Right cardiac atrium (tissue), 5 donors: ENCODE measurements around the gene RAB11FIP4. TPM values are rescaled to one million over a fixed set of nuclear protein-coding genes. Genes with fewer than 3 reads are reported as not detected.

ENCODE experiments used
- ATAC-seq, 2 donors: fragments of 200-7000 bp; cut with Tn5 transposase; one replicate each; pipeline versions ENCODE4 v1.8.0 to v1.9.1; 2020; ENCODE audit warnings: moderate library complexity in 2 of 2, mild to moderate bottlenecking in 1 of 2
- DNase-seq, 3 donors: peaks; one replicate each; pipeline ENCODE4 v3.0.0-alpha.2; 2020
- H3K27ac ChIP-seq: one replicate; pipeline ENCODE4 v1.5.1; 2013; ENCODE audit warnings: mild to moderate bottlenecking, low read length, control low read depth, moderate library complexity
- H3K27me3 ChIP-seq: one replicate; pipeline ENCODE4 v1.6.1; 2013; ENCODE audit not compliant: control insufficient read depth, insufficient read depth
- H3K4me1 ChIP-seq: one replicate; pipeline ENCODE4 v1.6.1; 2013; ENCODE audit warnings: low read length; ENCODE audit not compliant: control insufficient read depth, insufficient read depth
- H3K4me3 ChIP-seq: one replicate; pipeline ENCODE4 v1.5.1; 2013; ENCODE audit warnings: low read length, control low read depth
- H3K9me3 ChIP-seq: one replicate; pipeline ENCODE4 v1.6.1; 2013; ENCODE audit warnings: low read length; ENCODE audit not compliant: control insufficient read depth
- WGBS: extraction: QIAGEN DNeasy Blood & Tissue Kit; methylation state at CpG from one replicate; pipeline ENCODE4 v1.1.7; 2013; 5-methylcytosine and 5-hydroxymethylcytosine counted together
- intact Hi-C, 4 donors: fragments of 100-400 bp; cut with DNase I; formaldehyde crosslinking; loops; one replicate each; pipeline versions ENCODE4 v1.11.0 to v1.14.0; 2022 to 2023
- polyA plus RNA-seq: library from polyadenylated mRNA; stranded (reverse); fragments of 200-250 nt; gene quantifications from one replicate; pipeline ENCODE4 v1.2.3, GENCODE V29; 2013
- total RNA-seq, 4 donors: library from RNA; stranded (reverse); fragmentation: NEBNext Ultra II Directional; extraction: Animal tissue kit (Norgen Biotek cat#: 25700); gene quantifications; one replicate each; pipeline ENCODE4 v1.2.1, GENCODE V29; 2021
- donor health status: healthy with polysubstance abuse.
- donor health status: DM: no; HTN: yes; CAD: no.
- donor health status: DM: no; HTN: no; CAD: no.
- donor health status: DM: no; HTN: yes; CAD: no; lungs with severe emphysema.
- donor health status: DM: yes; HTN: yes; CAD: no.

RAB11FIP4 gene
- total and polyA plus RNA-seq, 5 donors, result 2.8 to 12.3 (median 7.7) TPM

DNA sequence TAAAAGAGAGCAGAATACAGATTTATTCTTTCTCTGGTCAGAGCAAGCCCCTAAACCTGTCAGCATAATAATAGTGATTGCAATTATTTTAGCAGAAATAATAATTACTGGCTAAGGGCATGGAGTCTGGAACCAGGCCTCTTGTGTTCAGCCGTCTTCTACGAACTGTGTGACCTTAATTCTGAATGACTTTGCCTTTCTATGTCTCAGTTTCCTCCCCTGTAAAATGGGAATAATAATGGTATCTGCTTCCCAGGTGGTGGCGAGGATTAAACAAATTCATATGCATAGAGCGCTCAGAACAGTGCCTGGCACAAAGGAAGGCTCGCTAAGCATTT, 33.4 kb downstream of the RAB11FIP4 start:
- Histone ChIP-seq H3K4me3 (no peak overlapping the region), H3K27ac (no peak overlapping the region), H3K9me3 (no peaks in the 10 kb centered on the region), H3K4me1 (peaks cover 2% of the 10 kb centered on the region), H3K27me3 (no peaks in the 10 kb centered on the region)
- ATAC-seq, result no peak
- WGBS, result 39% methylated on average over 5 of the region's 5 CpGs
- no peak for DNase-seq
- intact Hi-C loops, result no loop called here

DNA sequence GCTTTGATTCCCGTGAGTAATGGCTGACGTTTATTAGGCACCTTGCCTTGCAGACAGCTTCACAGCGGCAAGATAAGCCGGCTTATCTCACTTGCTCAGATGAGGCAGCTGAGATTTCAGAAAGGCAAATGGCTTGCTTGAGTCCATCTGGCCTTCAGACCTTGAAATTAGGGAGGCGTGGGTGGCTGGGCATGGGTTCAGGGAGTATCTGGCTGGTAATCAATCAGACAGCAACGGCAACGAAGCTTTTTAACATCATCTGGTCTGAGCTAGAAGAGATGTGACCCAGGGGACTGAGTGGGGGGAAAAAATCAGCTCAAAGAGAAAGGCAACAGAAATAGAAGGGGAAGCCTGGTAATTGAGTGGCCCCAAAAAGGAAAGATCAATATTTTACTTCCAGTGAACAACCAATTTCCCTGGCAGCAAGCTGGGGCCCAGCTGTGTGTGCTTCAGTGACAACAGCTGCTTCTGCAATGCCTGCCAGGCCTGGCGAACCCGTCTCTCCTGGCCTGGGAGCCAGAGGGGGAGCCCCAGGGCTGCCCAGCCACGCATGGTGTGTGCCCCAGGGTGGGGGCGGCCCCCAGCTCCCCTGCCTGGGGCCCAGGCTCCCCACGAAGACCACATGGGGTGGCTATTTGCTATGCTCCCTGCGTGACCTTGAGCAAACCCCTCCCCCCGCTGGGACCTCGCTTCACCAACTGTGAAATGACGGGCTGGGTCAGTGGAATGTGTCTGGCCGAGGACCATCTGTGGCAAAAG, 34.0 kb downstream of the RAB11FIP4 start:
- no peaks in the 10 kb centered on the region for H3K27me3 ChIP-seq
- DNase-seq (peak; percentile 65 to 82 (median 79)), ATAC-seq (peak; percentile 54 to 60)
- peaks cover 2% of the 10 kb centered on the region for H3K4me1 ChIP-seq
- H3K9me3 ChIP-seq, result no peaks in the 10 kb centered on the region
- H3K27ac ChIP-seq, result no peak overlapping the region
- intact Hi-C loops, result no loop called here
- H3K4me3 ChIP-seq, result no peak overlapping the region
- 25% methylated on average over 17 of the region's 17 CpGs for WGBS

DNA sequence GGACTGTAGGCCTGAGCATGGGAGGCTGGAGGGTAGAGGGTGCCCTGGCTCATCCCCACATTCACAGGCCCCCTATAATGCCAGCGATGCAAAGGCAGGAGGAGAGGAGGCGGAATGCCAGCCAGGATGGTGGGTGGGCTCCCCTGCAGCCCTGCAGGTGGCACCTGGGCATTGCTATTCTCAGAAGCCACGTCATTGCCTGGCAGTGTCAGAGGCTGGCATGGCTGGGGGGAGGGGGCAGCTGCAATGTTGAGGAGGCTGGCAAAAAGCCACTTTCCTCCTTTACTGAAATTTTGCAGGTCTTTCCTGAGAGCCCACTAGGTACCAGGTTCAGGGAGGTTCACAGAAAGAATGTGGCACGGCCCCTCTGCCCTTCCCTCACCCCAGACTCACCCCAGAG, 36.2 kb downstream of the RAB11FIP4 start:
- WGBS, result 80% methylated on average over 4 of the region's 4 CpGs
- H3K27ac ChIP-seq, result no peak overlapping the region
- H3K4me3 ChIP-seq, result no peak overlapping the region
- ATAC-seq, result no peak
- no peaks in the 10 kb centered on the region for H3K27me3 ChIP-seq
- no peaks in the 10 kb centered on the region for H3K9me3 ChIP-seq
- H3K4me1 ChIP-seq, result peaks cover 2% of the 10 kb centered on the region
- no peak for DNase-seq
- intact Hi-C loops, result no loop called here

- WGBS, result 47% methylated on average over 10 of the region's 10 CpGs
- Histone ChIP-seq H3K4me1 (peaks cover 2% of the 10 kb centered on the region), H3K27ac (no peak overlapping the region), H3K27me3 (no peaks in the 10 kb centered on the region), H3K9me3 (no peaks in the 10 kb centered on the region), H3K4me3 (no peak overlapping the region)
- intact Hi-C loops, result no loop called here
- DNase-seq (no peak), ATAC-seq (peak in 1 of 2 donors; percentile 15)
Measured at GRCh38 chr17:31428111-31428510, 36.6 kb downstream of the RAB11FIP4 start.

DNA sequence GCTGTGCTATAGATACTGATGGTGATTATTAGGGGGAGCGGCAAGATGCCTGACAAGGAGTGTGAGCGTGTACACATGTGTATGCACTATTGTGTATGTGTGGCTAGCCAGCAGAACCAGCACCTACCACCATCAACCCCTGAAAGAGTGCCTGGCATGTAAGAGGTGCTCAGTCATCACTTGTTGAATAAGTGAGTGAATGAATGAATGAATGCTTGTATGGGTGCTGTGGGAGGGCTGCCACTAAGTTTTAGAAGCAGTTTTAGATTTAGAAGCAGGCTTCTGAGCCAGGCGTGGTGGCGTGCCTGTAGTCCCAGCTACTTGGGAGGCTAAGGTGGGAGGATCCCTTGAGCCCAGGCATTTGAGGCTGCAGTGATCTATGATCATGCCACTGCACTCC, 37.0 kb downstream of the RAB11FIP4 start:
- H3K27me3 ChIP-seq, result no peaks in the 10 kb centered on the region
- H3K4me3 ChIP-seq, result no peak overlapping the region
- no peak for ATAC-seq
- H3K4me1 ChIP-seq, result peaks cover 2% of the 10 kb centered on the region
- H3K9me3 ChIP-seq, result no peaks in the 10 kb centered on the region
- WGBS, result 90% methylated on average over 4 of the region's 4 CpGs
- H3K27ac ChIP-seq, result no peak overlapping the region
- intact Hi-C loops, result no loop called here
- no peak for DNase-seq

- H3K27ac ChIP-seq, result no peak overlapping the region
- WGBS, result 41% methylated on average over 12 of the region's 12 CpGs
- ATAC-seq, result no peak
- no peak for DNase-seq
- no peak overlapping the region for H3K4me3 ChIP-seq
- no peaks in the 10 kb centered on the region for H3K4me1 ChIP-seq
- H3K9me3 ChIP-seq, result no peaks in the 10 kb centered on the region
- no peaks in the 10 kb centered on the region for H3K27me3 ChIP-seq
- intact Hi-C loops, result loop anchor here in 1 of 4 donors (10.0 kb wide), 1 partner anchor 414 kb away; no protein-coding TSS in a partner anchor
Measured at GRCh38 chr17:31431098-31431851, 39.8 kb downstream of the RAB11FIP4 start.

DNA sequence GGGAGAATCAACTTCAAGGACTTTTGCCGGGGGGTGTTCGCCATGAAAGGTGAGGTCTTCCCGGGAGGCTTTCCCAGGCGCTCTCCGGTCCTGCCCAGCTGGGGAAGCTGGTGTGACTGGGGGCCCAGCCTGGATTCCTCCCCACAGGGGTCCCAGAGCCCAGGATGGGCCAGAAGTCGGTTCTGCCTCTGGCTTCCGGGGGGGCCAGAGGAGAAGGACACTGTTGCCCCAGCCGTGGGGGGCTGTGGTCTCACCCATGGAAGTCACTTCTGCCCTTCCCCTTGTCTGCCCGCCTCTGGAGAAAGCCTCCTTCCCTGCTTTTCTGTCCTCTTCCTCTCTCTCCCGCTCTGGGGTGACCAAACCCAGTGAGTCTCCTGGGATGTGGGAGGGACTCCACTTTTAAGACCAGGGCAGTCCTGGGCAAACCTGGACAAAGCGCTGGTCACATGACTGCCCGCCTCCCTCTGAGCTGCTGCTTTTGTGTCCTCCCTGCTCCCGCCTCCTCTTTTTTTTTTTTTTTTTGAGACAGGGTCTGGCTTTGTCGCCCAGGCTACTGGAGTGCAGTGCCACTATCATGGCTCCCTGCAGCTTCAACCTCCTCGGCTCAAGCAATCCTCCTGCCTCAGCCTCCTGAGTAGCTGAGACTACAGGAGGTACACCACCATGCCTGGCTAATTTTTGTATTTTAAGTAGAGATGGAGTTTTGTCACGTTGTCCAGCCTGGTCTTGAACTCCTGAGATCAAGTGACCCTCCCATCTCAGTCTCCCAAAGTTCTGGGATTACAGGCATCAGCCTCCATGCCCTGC, 40.6 kb downstream of the RAB11FIP4 start:
- ATAC-seq (no peak), DNase-seq (no peak)
- H3K4me1 ChIP-seq, result no peaks in the 10 kb centered on the region
- 65% methylated on average over 16 of the region's 16 CpGs for WGBS
- no peak overlapping the region for H3K4me3 ChIP-seq
- intact Hi-C loops, result loop anchor here in 1 of 4 donors (10.0 kb wide), 1 partner anchor 413 kb away; no protein-coding TSS in a partner anchor
- H3K27me3 ChIP-seq, result no peaks in the 10 kb centered on the region
- H3K27ac ChIP-seq, result no peak overlapping the region
- no peaks in the 10 kb centered on the region for H3K9me3 ChIP-seq

GRCh38 chr17:31433091-31433790, 41.8 kb downstream of the RAB11FIP4 start:
- no peaks in the 10 kb centered on the region for H3K27me3 ChIP-seq
- ATAC-seq, result no peak
- DNase-seq, result no peak
- no peak overlapping the region for H3K4me3 ChIP-seq
- 55% methylated on average over 14 of the region's 14 CpGs for WGBS
- H3K4me1 ChIP-seq, result no peaks in the 10 kb centered on the region
- intact Hi-C loops, result loop anchor here in 1 of 4 donors (10.0 kb wide), 1 partner anchor 412 kb away; no protein-coding TSS in a partner anchor
- H3K9me3 ChIP-seq, result no peaks in the 10 kb centered on the region
- no peak overlapping the region for H3K27ac ChIP-seq

DNA sequence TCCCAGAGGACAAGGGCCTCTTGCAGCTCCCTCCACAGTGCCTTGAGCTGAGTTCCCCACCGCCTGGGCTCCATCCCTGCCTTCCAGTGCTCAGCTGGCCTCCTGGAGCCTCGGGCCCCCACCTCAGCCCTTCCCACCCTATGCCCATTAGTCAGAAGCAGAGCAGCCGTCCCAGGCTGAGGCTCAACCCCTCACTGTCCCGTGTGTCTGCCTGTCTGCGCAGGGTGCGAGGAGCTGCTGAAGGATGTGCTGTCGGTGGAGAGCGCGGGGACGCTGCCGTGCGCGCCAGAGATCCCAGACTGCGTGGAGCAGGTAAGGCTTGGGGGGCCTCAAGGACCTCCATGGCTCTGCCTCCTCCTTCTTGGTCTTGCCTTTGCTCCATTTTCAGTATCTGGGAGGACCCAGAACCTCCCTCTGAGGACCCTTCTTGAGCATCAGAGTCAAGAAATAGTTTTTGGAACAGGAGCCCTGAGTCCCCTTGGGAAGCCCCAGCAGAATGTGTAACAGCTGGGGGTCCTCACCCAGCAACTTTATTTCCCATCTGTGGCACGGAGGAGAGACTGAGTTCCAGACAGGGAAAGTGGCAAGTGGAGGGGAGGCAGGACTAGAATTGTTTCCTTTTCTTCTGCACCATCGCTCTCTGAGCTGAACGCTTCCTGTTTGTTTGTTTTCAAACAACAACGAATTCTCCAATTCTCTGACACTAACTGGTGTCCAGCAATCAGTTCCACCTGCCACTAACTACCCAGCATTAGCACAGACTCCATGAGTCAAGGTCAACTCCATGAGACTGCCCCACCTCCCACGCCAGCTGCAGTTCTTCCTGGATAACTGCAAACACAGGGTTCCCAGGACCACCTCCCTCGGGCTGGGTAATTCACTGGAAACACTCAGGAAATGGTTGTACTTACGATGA, 42.6 kb downstream of the RAB11FIP4 start:
- ATAC-seq (no peak), DNase-seq (no peak)
- Histone ChIP-seq H3K9me3 (no peaks in the 10 kb centered on the region), H3K4me3 (no peak overlapping the region), H3K27me3 (no peaks in the 10 kb centered on the region), H3K27ac (no peak overlapping the region), H3K4me1 (no peaks in the 10 kb centered on the region)
- intact Hi-C loops, result loop anchor here in 1 of 4 donors (10.0 kb wide), 1 partner anchor 411 kb away; no protein-coding TSS in a partner anchor
- WGBS, result 76% methylated on average over 21 of the region's 21 CpGs

GRCh38 chr17:31434727-31435050, 43.2 kb downstream of the RAB11FIP4 start:
- 87% methylated on average over 8 of the region's 8 CpGs for WGBS
- H3K9me3 ChIP-seq, result no peaks in the 10 kb centered on the region
- DNase-seq, result no peak
- H3K4me3 ChIP-seq, result no peak overlapping the region
- no peak for ATAC-seq
- H3K4me1 ChIP-seq, result no peaks in the 10 kb centered on the region
- no peaks in the 10 kb centered on the region for H3K27me3 ChIP-seq
- intact Hi-C loops, result loop anchor here (5.0 to 10.0 kb wide), 3 partner anchors 88 to 410 kb away; no protein-coding TSS in a partner anchor
- H3K27ac ChIP-seq, result no peak overlapping the region
